HG03159 (cell line): ENCODE data around the gene CCDC181.
"Not testable (repeated sequence)": the region's sequence is repeated elsewhere in the genome, so short reads cannot be mapped to it uniquely, and the experiment has no call there.

Experiments used
- ATAC-seq: cut with Tn5 transposase; IDR thresholded peaks from one replicate; pipeline ENCODE4 v1.9.1; 2021; ENCODE audit warnings: mild to moderate bottlenecking, moderate library complexity; ENCODE audit not compliant: unreplicated experiment

CCDC181 gene

GRCh38 chr1:169427081-169427641 lies at the start of gene CCDC181:
Gene CCDC181, minus strand, starts transcription at chr1:169427474. Its CDS starts 2,547 bp downstream, at chr1:169424927.
- ATAC-seq, result peak; percentile 70

GRCh38 chr1:169475806-169476387 lies 48.6 kb upstream of the CCDC181 start:
- no peak for ATAC-seq

GRCh38 chr1:169474302-169474995 lies 47.2 kb upstream of the CCDC181 start:
- ATAC-seq, result no peak

DNA sequence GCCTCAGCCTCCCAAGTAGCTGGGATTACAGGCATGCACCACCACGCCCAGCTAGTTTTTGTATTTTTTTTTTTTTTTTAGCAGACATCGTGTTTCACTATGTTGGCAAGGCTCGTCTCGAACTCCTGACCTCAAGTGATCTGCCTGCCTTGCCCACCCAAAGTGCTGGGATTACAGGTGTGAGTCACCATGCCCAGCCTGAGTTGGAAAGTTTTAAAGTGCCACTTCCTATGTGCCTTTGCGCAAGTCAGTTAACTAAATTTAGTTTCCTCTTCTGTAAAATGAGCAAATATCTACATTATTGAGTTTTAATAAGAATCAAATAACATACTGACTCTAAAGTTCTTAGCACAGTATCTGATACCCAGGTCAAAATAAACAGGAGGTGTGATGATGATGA lies 46.1 kb upstream of the CCDC181 start:
- no peak for ATAC-seq

GRCh38 chr1:169472738-169473137 lies 45.5 kb upstream of the CCDC181 start:
- no peak for ATAC-seq

- no peak for ATAC-seq
Measured at GRCh38 chr1:169468982-169469381, 41.7 kb upstream of the CCDC181 start.

DNA sequence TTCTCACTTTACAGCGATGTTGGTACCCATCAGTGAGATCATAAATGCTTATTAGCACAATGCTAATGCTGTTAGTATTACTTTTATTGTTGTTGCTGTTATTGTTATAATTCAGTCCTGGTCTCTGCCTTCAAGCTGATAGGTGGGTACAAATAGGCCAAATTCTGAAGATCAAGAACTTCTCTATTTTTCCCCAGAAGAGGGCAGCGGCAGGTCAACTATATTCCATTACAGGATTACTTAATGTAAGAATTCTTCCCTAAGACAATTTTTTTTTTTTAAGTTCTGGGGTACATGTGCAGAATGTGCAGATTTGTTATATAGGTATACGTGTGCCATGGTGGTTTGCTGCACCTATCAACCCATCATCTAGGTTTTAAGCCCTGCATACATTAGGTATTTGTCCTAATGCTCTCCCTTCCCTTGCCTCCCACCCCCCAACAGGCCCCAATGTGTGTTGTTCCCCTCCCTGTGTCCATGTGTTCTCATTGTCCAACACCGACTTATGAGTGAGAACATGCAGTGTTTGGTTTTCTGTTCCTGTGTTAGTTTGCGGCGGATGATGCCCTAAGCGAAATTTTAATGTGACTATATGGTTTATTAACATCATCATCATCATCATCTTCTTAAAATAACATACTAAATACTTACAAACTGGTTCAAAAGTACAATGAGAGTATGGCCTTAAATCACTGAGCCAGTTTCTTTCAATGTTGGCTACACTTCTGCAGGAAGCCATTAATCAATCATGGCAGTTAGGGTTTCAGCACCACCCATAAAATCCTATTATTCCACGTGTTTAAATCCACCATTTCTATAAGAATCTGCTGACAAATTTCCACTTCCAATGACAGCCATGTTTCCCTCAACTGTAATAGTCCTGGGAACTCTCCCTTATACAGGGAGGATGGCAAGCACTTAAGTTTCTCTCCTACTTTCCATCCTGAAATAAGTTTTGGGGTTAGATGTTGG lies 39.3 kb upstream of the CCDC181 start:
- ATAC-seq, result no peak

- ATAC-seq, result no peak
Measured at GRCh38 chr1:169465281-169465680, 38.0 kb upstream of the CCDC181 start.

GRCh38 chr1:169462385-169462784 lies 35.1 kb upstream of the CCDC181 start:
- ATAC-seq, result no peak

DNA sequence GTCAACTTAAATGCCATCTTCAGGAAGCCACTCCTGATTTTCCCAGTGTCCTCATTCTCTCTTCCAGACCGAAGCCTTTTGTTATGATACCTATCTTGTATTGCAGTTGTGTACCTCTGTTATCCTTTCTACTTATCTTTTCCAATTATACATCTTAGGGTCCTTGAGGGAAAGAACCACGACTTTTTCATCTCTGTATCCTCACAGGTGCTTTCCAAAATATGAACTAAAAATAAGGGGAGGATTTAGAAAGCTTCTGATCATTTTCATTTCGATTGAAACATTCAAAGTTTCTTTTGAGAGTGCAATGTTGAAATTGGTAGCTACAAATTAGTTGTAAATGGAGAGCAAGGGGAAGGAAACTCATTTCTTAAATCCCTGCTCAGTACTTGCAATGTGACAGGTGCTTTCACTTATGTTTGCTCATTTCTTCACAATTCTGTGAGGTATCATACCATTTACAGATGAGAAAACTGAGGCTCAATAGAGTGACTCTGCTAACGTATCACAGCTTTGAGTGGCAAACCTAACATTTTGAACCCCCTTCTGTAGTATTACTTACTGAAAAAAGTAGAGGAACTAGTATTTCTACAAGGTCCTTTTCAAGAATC lies 34.2 kb upstream of the CCDC181 start:
- no peak for ATAC-seq

DNA sequence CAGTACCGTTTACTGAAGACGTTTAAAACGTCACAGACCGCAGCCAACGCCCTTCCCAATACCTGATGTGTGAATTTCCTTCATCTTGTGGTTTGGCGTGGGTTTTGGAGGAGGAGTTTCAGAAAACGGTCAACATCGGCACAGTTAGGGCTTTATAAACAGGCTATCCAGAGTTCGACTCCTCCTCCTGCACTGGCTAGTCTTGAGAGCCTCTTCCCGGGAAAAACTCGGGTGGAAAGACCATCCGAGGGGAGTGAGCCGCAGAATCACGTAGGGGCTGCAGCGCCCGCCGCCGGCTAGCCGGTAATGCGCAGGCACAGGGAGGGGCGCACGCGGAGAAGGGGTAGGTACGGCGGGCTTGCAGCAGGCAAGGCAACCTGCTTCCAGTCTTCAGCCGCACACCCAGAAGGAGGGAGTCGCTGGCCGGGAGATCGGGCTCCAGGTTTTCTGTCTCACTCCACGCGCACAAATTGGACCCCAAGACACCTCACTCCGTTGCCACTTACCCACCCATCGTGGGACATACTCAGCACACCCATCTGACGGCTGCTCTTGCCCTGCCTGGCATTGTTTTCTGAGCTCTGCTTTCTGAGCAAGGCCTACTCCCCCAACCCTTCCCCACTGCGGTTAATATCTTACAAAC lies 33.0 kb upstream of the CCDC181 start:
- no peak for ATAC-seq

GRCh38 chr1:169457443-169457842 lies 30.2 kb upstream of the CCDC181 start:
- no peak for ATAC-seq

DNA sequence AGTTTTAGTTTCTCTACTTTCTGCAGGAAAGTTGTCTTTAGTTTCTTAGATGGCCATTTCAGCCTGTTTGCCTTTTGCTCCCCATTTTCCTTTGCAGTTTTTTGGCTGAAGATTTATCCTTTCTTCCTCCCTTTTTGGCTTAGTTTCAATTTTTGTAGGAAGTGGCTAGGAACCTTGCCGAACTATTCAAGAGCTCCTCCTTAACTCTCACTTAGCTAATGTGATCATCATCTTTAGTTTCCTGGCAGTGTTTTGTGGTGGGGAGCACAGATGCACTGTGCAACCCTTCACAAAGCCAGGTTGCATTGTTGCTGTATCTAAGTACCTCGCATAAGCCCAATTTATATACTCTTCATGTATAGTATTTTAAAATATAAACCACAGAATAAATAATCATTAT lies 28.8 kb upstream of the CCDC181 start:
- ATAC-seq, result no peak

DNA sequence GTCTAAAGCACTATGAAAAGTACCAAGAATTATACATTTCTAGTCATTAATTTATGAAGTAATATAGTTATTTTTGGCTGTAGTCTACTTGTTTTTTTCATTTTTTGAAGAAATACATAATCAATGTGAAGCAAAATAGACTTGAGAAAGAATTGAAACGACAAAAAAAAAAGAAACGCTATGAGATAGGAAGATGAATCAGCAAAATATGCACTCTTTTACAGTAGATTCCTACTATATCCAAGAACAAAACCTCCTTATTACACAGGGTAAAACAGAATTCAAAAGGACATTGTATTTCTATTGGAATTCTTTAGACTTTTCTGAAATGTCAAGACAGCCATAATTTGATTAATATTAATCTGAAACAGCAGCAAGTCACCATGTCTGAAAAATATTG lies 25.6 kb upstream of the CCDC181 start:
- ATAC-seq, result no peak

GRCh38 chr1:169451218-169451824 lies 24.0 kb upstream of the CCDC181 start:
- ATAC-seq, result no peak

- ATAC-seq, result no peak
Measured at GRCh38 chr1:169443923-169444322, 16.6 kb upstream of the CCDC181 start.

DNA sequence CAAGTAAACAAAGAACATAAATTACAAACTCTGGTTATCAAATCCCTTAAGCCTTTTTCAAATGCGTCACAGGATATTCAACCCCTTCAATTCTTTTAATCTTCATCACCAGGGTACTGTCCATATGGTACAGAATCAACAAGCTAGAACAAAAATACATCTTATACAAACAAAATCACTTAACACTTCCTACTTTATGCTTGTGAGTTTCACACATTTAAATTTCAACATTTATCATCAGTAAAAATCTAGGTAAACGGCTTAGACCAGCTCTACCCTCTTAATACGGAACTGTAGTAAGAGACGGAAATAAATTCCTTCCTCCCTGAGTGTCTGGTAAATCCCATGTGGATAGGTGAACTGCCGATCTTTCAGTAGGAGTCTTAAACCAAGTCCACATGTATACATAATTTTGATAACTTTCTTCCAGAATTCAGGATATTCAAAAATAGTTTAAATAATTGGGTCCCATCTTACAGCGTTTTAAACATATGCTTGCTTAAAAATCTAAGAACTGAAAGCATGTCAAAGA lies 1.0 kb downstream of the CCDC181 start:
- ATAC-seq, result no peak

- ATAC-seq, result no peak
Measured at GRCh38 chr1:169421309-169421708, 6.0 kb downstream of the CCDC181 start.

GRCh38 chr1:169414952-169415351 lies 12.3 kb downstream of the CCDC181 start:
- ATAC-seq, result no peak

DNA sequence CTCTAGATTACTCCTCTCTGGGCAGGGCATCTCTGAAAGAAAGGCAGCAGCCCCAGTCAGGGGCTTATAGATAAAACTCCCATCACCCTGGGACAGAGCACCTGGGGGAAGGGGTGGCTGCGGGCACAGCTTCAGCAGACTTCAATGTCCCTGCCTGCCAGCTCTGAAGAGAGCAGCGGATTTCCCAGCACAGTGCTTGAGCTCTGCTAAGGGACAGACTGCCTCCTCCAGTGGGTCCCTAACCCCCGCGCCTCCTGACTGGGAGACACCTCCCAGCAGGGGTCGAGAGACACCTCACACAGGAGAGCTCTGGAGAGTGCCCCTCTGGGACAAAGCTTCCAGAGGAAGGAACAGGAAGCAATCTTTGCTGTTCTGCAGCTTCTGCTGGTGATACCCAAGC lies 18.9 kb downstream of the CCDC181 start:
- ATAC-seq, result not testable (repeated sequence)
